Lower leg skin (tissue), 4 donors: ENCODE results near the gene ABI1. TPM values are rescaled to one million over a fixed set of nuclear protein-coding genes. Genes with fewer than 3 reads are reported as not detected.
A peak's percentile ranks its signal among the peaks of the same experiment; 100 is the strongest.

Experiments
- DNase-seq, 2 donors: peaks; one replicate each; pipeline ENCODE4 v3.0.0-alpha.2; 2019; ENCODE audit warnings: low spot score in 2 of 2
- H3K4me3 ChIP-seq: fragments of 200-600 bp; sonication (generic); 2 replicates; pipeline ENCODE4 v1.5.1; 2017; ENCODE audit warnings: mild to moderate bottlenecking, low read depth; ENCODE audit not compliant: poor library complexity, severe bottlenecking
- CTCF ChIP-seq, 3 donors: fragments of 450-650 bp; IDR thresholded peaks; one replicate each; pipeline ENCODE4 v1.5.1; 2016; ENCODE audit warnings: antibody characterized with exemption in 3 of 3, mild to moderate bottlenecking in 3 of 3, moderate library complexity in 2 of 3
- POLR2A ChIP-seq, 2 donors: fragments of 450-650 bp; IDR thresholded peaks; one replicate each; pipeline ENCODE4 v1.6.1; 2016 to 2017; ENCODE audit warnings: antibody characterized with exemption in 2 of 2, mild to moderate bottlenecking in 1 of 2, moderate library complexity in 1 of 2
- WGBS, 2 donors: methylation state at CpG; one replicate each; pipeline ENCODE4 v1.1.5; 2018; 5-methylcytosine and 5-hydroxymethylcytosine counted together
- intact Hi-C: fragments of 100-400 bp; cut with DNase I; formaldehyde crosslinking; loops from one replicate; pipeline ENCODE4 v1.15.0; 2023; ENCODE audit warnings: low total_unique reads
- total RNA-seq, 4 donors: library from RNA; depleted of rRNA; stranded (reverse); fragments of >200 nt; gene quantifications; one replicate each; pipeline ENCODE4 v1.1.0, GENCODE V29; 2016

ABI1 gene
- total RNA-seq, 4 donors from 2014 or later = 59.6 to 78.5 (median 68.4) TPM

DNA sequence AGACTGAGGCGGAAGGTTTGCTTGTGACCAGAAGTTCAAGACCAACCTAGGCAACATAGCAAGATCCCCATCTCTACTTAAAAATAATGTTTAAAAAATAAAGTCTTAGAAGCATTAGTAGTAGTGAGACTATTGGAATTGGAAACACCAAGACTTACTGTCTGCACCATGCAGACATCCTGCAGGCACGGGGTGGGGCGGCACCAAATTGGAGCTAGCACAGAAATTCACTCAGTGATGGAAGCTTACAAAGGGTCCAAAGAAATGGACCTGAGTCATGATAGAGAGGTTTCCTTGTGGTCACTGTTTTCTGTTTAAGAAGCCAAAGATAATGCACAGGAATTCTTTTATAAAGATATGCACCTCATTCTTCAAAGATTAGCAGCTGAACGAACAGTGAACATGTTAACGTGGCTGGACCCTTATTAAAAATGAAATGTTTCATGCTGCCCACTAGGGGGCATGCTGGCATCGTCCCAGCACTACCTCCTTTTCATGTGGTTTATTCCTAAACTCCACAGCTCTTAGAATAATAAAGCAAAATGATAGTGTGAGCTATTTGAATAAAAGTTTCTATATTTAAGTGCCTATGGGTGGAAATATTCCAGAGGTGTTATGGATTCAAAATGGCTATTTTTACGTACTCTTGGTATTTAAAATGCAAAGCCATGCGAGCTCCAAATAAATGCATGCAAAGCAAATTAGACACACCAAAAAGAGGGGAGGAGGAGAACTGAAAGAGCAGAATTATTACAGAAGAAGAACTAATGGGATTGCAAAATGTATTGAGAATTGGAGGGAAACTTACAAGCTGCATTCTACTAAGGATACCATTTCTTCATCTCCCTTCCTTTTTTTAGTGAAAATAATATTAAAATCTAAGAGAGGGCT lies 134.7 kb downstream of the ABI1 start:
- intact Hi-C loops = loop anchor here (5.0 kb wide), 1 partner anchor 156 kb away; no protein-coding TSS in a partner anchor
- no peak for TF ChIP-seq POLR2A (IDR thresholded peaks at IDR 0.05)
- peak in 1 of 3 donors; percentile 51 for TF ChIP-seq CTCF (IDR thresholded peaks at IDR 0.05)
- peak in 1 of 2 donors; percentile 88 for DNase-seq
- H3K4me3 ChIP-seq = no peak overlapping the region
- 53 to 54% methylated on average over 8 of the region's 8 CpGs for WGBS, 2 donors

GRCh38 chr10:26723016-26723415 lies 137.7 kb downstream of the ABI1 start:
- no peak overlapping the region for H3K4me3 ChIP-seq
- WGBS, 2 donors = 92 to 93% methylated on average over 4 of the region's 4 CpGs
- TF ChIP-seq CTCF (IDR thresholded peaks at IDR 0.05) (no peak), POLR2A (IDR thresholded peaks at IDR 0.05) (no peak)
- intact Hi-C loops = no loop called here
- peak in 1 of 2 donors; percentile 64 for DNase-seq

DNA sequence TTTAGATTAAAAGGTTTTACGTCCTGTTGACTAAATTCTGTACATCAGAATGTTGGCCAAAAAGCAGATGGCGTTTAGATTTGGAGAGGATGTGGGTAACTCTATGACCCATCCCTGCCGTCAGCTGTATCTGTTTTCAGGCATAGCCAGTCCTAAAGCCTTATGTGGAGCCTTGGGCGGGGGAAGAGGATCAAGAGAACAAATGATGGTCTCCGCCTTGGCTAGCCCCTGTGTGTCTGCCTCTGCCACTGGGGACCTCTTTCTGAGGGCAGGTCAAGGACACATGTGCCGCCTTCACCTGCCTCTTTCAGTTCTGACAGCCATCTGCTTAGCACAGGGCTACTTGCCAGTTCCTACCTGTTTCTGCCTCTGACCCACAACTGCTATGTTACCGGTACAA lies 139.2 kb downstream of the ABI1 start:
- intact Hi-C loops = no loop called here
- H3K4me3 ChIP-seq = no peak overlapping the region
- TF ChIP-seq POLR2A (IDR thresholded peaks at IDR 0.05) = no peak
- no peak for TF ChIP-seq CTCF (IDR thresholded peaks at IDR 0.05)
- 93 to 94% methylated on average over 7 of the region's 7 CpGs for WGBS, 2 donors
- DNase-seq = no peak

DNA sequence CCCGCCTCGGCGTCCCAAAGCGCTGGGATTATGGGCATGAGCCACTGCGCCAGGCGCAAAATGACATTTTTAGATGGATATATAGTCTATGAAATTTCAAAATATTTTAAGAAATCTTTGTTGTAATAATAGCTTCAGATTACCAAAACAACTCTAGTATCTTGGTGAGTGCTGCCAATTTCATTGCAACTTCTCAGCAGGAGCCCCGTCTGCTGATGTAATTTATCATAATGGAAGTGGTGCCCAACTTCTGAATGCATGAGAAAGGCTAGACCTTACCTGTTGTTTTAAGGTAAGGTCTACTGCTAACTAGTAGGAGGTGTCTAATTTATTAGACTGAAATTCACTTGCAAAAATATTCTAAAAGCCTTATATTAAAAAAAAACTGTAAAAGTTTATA lies 143.3 kb downstream of the ABI1 start:
- peak in 1 of 2 donors; percentile 42 for DNase-seq
- WGBS, 2 donors = 89 to 91% methylated on average over 7 of the region's 7 CpGs
- H3K4me3 ChIP-seq = no peak overlapping the region
- intact Hi-C loops = no loop called here
- TF ChIP-seq CTCF (IDR thresholded peaks at IDR 0.05) (no peak), POLR2A (IDR thresholded peaks at IDR 0.05) (no peak)

DNA sequence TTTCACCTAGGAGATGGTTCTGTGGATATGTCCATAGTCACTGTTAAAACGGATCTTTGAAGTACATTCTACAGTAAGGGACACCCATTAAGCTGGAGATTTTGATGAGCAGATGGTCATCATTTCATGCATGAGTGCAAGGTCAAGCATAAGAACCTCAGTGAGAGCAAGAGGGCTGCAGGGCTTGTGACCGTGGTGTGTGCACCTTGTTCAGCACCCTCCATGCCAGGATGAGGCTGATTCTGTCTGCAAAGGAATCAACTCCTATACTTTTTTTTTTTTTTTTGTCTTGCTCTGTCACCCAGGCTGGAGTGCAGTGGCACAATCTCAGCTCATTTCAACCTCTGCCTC lies 145.6 kb downstream of the ABI1 start:
- intact Hi-C loops = no loop called here
- WGBS, 2 donors = 84 to 90% methylated on average over 2 of the region's 2 CpGs
- no peak for TF ChIP-seq CTCF (IDR thresholded peaks at IDR 0.05)
- TF ChIP-seq POLR2A (IDR thresholded peaks at IDR 0.05) = no peak
- peak in 1 of 2 donors; percentile 25 for DNase-seq
- no peak overlapping the region for H3K4me3 ChIP-seq
